Loucy (cell line): ENCODE data around the gene RAB30.
A peak's percentile ranks its signal among the peaks of the same experiment; 100 is the strongest.

ENCODE experiments used
- H2AFZ ChIP-seq: fragments of 200-600 bp; sonication (generic); 2 replicates; pipeline ENCODE4 v1.6.0; 2016; ENCODE audit warnings: antibody characterized with exemption, mild to moderate bottlenecking, low read length, moderate library complexity
- H3F3A ChIP-seq: fragments of 200-600 bp; 2 replicates; pipeline ENCODE4 v1.6.0; 2016; ENCODE audit warnings: antibody characterized with exemption, low read depth, mild to moderate bottlenecking
- H3K27me3 ChIP-seq: fragments of 200-600 bp; sonication (generic); 2 replicates; pipeline ENCODE4 v1.6.1; 2014; ENCODE audit warnings: low read length, mild to moderate bottlenecking; ENCODE audit not compliant: insufficient read depth, poor library complexity, severe bottlenecking
- H3K36me3 ChIP-seq: fragments of 200-600 bp; sonication (generic); 2 replicates; pipeline ENCODE4 v1.6.1; 2016; ENCODE audit warnings: low read length; ENCODE audit not compliant: insufficient read depth
- H3K4me1 ChIP-seq: fragments of 200-600 bp; sonication (generic); 2 replicates; pipeline ENCODE4 v1.5.1; 2014; ENCODE audit warnings: low read length, mild to moderate bottlenecking; ENCODE audit not compliant: insufficient read depth, poor library complexity, severe bottlenecking
- H3K4me2 ChIP-seq: fragments of 200-600 bp; sonication (generic); 2 replicates; pipeline ENCODE4 v1.6.0; 2014; ENCODE audit warnings: antibody characterized with exemption, low read length, low read depth, mild to moderate bottlenecking; ENCODE audit not compliant: poor library complexity, severe bottlenecking
- H3K4me3 ChIP-seq: fragments of 200-600 bp; sonication (generic); 2 replicates; pipeline ENCODE4 v1.5.1; 2014; ENCODE audit warnings: low read length, mild to moderate bottlenecking, mixed read lengths; ENCODE audit not compliant: poor library complexity, severe bottlenecking
- H3K79me2 ChIP-seq: fragments of 200-600 bp; sonication (generic); 2 replicates; pipeline ENCODE4 v1.6.1; 2014; ENCODE audit warnings: low read length; ENCODE audit not compliant: insufficient read depth
- H3K9ac ChIP-seq: fragments of 200-600 bp; sonication (generic); 2 replicates; pipeline ENCODE4 v1.6.0; 2014; ENCODE audit warnings: mild to moderate bottlenecking, low read depth, low read length, moderate library complexity; ENCODE audit not compliant: poor library complexity, severe bottlenecking
- H3K9me2 ChIP-seq: fragments of 200-600 bp; sonication (generic); replicated peaks from 2 replicates; pipeline ENCODE4 v1.6.1; 2016; ENCODE audit warnings: low read depth, low read length, mixed read lengths
- H3K9me3 ChIP-seq: fragments of 200-600 bp; sonication (generic); 2 replicates; pipeline ENCODE4 v1.6.1; 2014; ENCODE audit warnings: mild to moderate bottlenecking, antibody characterized with exemption, low read length, low read depth; ENCODE audit not compliant: insufficient read depth
- H4K20me1 ChIP-seq: fragments of 200-600 bp; sonication (generic); 2 replicates; pipeline ENCODE4 v1.6.0; 2014; ENCODE audit warnings: antibody characterized with exemption, low read length, mild to moderate bottlenecking; ENCODE audit not compliant: insufficient read depth, poor library complexity, severe bottlenecking
- CTCF ChIP-seq: fragments of 200-600 bp; sonication (generic); conservative IDR thresholded peaks from 2 replicates; pipeline ENCODE4 v1.5.1; 2014; ENCODE audit warnings: mild to moderate bottlenecking, antibody characterized with exemption, low read length
- EZH2phosphoT487 ChIP-seq: fragments of 200-600 bp; IDR thresholded peaks from 2 replicates; pipeline ENCODE4 v1.6.1; 2018; ENCODE audit warnings: antibody characterized with exemption, mild to moderate bottlenecking, moderate library complexity, borderline replicate concordance

RAB30 gene

GRCh38 chr11:82994604-82995230 is 77.0 kb downstream of the RAB30 start:
- no peak overlapping the region for H3K9ac ChIP-seq
- H3K4me1 ChIP-seq, result peaks cover 14% of the 10 kb centered on the region
- no peak overlapping the region for H3K4me3 ChIP-seq
- H3K9me3 ChIP-seq, result no peaks in the 10 kb centered on the region
- H3K9me2 ChIP-seq, result no peaks in the 10 kb centered on the region
- H2AFZ ChIP-seq, result no peak overlapping the region
- no peaks in the 10 kb centered on the region for H3K36me3 ChIP-seq
- H3F3A ChIP-seq, result no peaks in the 10 kb centered on the region
- TF ChIP-seq CTCF, result no peak
- no peak for TF ChIP-seq EZH2phosphoT487
- H4K20me1 ChIP-seq, result no peaks in the 10 kb centered on the region
- H3K4me2 ChIP-seq, result no peak overlapping the region
- no peaks in the 10 kb centered on the region for H3K27me3 ChIP-seq
- H3K79me2 ChIP-seq, result no peaks in the 10 kb centered on the region

- Histone ChIP-seq H3K9me2 (no peaks in the 10 kb centered on the region), H4K20me1 (no peaks in the 10 kb centered on the region), H3K79me2 (no peaks in the 10 kb centered on the region), H2AFZ (no peak overlapping the region), H3K27me3 (no peaks in the 10 kb centered on the region), H3K36me3 (no peaks in the 10 kb centered on the region), H3F3A (no peaks in the 10 kb centered on the region), H3K4me2 (no peak overlapping the region), H3K4me1 (peaks cover 3% of the 10 kb centered on the region), H3K9me3 (no peaks in the 10 kb centered on the region), H3K4me3 (no peak overlapping the region), H3K9ac (no peak overlapping the region)
- TF ChIP-seq EZH2phosphoT487, result no peak
- TF ChIP-seq CTCF, result no peak
These were observed 79.5 kb downstream of the RAB30 start for GRCh38 chr11:82992223-82992622.

- Histone ChIP-seq H3K4me2 (no peak overlapping the region), H4K20me1 (no peaks in the 10 kb centered on the region), H3K4me1 (peaks cover 3% of the 10 kb centered on the region), H3F3A (no peaks in the 10 kb centered on the region), H3K9me2 (no peaks in the 10 kb centered on the region), H3K4me3 (no peak overlapping the region), H3K9ac (no peak overlapping the region), H3K36me3 (no peaks in the 10 kb centered on the region), H3K27me3 (no peaks in the 10 kb centered on the region), H3K79me2 (no peaks in the 10 kb centered on the region), H2AFZ (0 out of 2 replicates have a peak overlapping the region, but pooled peaks have one; percentile 33), H3K9me3 (no peaks in the 10 kb centered on the region)
- peak; percentile 47 for TF ChIP-seq CTCF
- no peak for TF ChIP-seq EZH2phosphoT487
These were observed 81.9 kb downstream of the RAB30 start for GRCh38 chr11:82989628-82990404.
